NT2/D1 (cell line): ENCODE results near the gene SCAMP2.

Experiments used
- SUZ12 ChIP-seq: IDR thresholded peaks from 2 replicates; pipeline ENCODE4 v1.6.1; 2011; ENCODE audit not compliant: insufficient read length, insufficient read depth; ENCODE audit errors: extremely low read depth
- ZNF274 ChIP-seq: IDR thresholded peaks from 2 replicates; pipeline ENCODE4 v1.6.1; 2011; ENCODE audit warnings: mild to moderate bottlenecking, low read depth, low read length

DNA sequence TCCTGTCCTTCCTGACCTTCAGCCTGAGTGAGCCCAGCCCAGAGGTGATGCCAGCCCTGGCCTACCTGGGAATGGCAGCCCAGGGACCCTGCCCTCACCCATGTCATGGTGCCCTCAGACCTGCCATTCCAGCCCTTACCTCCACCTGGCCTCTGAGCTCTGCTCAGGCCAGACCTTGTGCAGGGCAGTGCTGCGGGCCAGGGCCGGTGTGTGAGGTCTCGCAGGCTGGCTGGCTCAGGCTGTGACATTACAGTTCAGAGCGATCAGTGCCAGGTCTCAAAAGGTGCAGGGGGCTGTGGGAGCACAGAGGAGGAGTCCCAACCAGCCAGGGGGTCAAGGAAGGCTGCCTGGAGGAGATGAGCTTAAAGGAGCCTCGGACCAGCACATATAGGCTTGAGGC lies 53.1 kb downstream of the SCAMP2 start:
- TF ChIP-seq SUZ12 (no peak), ZNF274 (no peak)
